ENCODE results near the gene BLMH.

DNA sequence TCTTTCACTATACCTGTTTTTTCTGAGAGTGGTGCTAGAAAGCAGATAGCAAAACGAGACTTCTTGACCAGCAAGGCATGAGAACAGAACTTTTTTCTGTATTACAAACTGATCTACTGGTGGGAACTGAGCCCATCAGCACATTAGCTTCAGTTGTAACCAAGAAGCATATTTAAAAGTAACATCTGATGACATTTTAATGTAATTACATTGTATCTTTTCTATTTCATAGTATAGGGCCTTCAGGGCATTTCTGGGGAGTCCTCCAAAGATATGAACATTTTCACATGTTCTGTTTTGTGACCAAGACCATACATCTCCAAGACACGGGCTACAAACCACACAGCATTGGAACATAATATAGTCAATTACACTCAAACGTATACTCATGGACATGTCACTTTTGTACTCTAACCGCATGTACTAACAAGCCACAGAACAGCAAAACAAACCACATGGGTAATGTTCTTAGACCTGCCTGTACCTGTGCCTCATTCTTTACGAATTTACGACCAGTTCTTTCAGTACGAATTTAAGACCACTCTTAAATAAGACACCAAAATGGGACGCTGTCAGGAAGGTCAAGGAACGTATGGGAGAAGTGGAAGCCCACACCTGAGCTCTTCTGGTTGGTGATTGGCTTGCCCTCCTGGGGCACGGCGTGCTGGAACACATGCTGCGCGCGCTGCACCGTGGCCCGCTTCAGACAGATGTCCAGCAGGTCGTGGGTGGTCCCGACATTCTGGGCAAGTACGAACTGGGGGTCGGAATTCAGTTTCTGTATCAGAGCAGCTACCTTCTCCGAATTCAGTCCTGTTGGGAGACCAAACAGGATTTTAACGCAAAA is 825 bp downstream of the BLMH start:
- TF ChIP-seq, protein P1, sequence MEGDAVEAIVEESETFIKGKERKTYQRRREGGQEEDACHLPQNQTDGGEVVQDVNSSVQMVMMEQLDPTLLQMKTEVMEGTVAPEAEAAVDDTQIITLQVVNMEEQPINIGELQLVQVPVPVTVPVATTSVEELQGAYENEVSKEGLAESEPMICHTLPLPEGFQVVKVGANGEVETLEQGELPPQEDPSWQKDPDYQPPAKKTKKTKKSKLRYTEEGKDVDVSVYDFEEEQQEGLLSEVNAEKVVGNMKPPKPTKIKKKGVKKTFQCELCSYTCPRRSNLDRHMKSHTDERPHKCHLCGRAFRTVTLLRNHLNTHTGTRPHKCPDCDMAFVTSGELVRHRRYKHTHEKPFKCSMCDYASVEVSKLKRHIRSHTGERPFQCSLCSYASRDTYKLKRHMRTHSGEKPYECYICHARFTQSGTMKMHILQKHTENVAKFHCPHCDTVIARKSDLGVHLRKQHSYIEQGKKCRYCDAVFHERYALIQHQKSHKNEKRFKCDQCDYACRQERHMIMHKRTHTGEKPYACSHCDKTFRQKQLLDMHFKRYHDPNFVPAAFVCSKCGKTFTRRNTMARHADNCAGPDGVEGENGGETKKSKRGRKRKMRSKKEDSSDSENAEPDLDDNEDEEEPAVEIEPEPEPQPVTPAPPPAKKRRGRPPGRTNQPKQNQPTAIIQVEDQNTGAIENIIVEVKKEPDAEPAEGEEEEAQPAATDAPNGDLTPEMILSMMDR (IDR thresholded peaks at IDR 0.05; ENCODE audit: extremely low read depth in 1 of 2, insufficient read depth in 1 of 2, low read depth in 1 of 2, low read length in 2 of 2) = no peak
- TF ChIP-seq POLR2AphosphoS5 (IDR thresholded peaks at IDR 0.05; ENCODE audit: insufficient read depth, low read depth, low read length) (no peak), POLR2A (IDR thresholded peaks at IDR 0.05; ENCODE audit: low read depth, low read length) (no peak), MAX (IDR thresholded peaks at IDR 0.05; ENCODE audit: insufficient read depth, insufficient read length) (no peak), FOS (IDR thresholded peaks at IDR 0.05; ENCODE audit: borderline replicate concordance, insufficient read depth, low read length) (no peak), MYC (IDR thresholded peaks at IDR 0.05; ENCODE audit: low read depth, low read length) (no peak)

Data from endothelial cell of umbilical vein (primary cell).